ENCODE data around the gene PRKCQ.

The PRKCQ gene

DNA sequence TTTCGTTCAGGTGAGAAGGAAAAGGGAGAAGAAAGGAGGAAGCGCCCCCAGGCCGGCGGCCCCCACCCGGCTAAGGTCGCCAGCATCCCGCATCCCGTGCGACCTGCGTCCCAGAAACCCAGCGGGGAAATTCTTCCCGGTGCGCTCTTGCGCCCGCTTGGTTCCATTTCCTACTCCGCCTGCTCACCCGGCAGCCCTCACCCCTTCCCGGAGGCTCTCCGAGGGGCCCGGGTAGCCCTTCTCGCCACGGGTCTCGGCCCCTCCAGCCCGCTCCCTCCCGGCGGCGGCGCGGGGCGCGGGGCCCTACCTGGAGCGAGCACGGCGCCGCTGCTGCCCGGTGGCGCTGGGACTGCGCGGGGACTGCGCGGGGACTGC is at the start of gene PRKCQ:
PRKCQ (minus strand) TSS at position 373 of the 375 bp plus-strand sequence. CDS start 65,141 bp downstream, outside the sequence.
- TF ChIP-seq Cebpa-rat (IDR thresholded peaks at IDR 0.05), result no peak

GRCh38 chr10:6625428-6625827 is 45.4 kb upstream of the PRKCQ start:
- Histone ChIP-seq H3K9me3 (replicated peaks in 1 of 11) (no peaks in the 10 kb centered on the region), H3K4me3 (no peak overlapping the region), H3K36me3 (no peaks in the 10 kb centered on the region), H4K20me1 (no peaks in the 10 kb centered on the region), H3K9ac (no peak overlapping the region), H3K27me3 (no peaks in the 10 kb centered on the region), H3K4me1 (peaks cover 0 to 9% (median 7%) of the 10 kb centered on the region in 10 experiments; a peak in 8 of 20 replicates), H3K4me2 (no peak overlapping the region), H3K27ac (no peak overlapping the region)
- no peak for TF ChIP-seq Cebpa-rat (IDR thresholded peaks at IDR 0.05)

More for the DNA sequence above, at the start of gene PRKCQ:
- peaks cover 11 to 67% (median 59%) of the 10 kb centered on the region in 10 experiments; a peak in 19 of 20 replicates for H3K4me1 ChIP-seq
- peaks cover 0 to 19% (median 5%) of the 10 kb centered on the region in 11 experiments; a peak in 11 of 22 replicates for H3K27me3 ChIP-seq
- H3K9me3 ChIP-seq (replicated peaks in 1 of 11), result no peaks in the 10 kb centered on the region
- peak within 1 kb of the TSS; percentile 72 to 96 (median 91) for H3K4me2 ChIP-seq
- H3K4me3 ChIP-seq, result peak within 1 kb of the TSS; percentile 72 to 87 (median 78)
- peak within 1 kb of the TSS; percentile 85 to 96 (median 94) for H3K9ac ChIP-seq
- H3K36me3 ChIP-seq, result peaks cover 0 to 25% (median 17%) of the 10 kb centered on the region in 11 experiments; a peak in 16 of 22 replicates
- peaks cover 0 to under 1% (median 0%) of the 10 kb centered on the region in 11 experiments; a peak in 3 of 22 replicates for H4K20me1 ChIP-seq
- H3K27ac ChIP-seq, result peak within 1 kb of the TSS; percentile 33 to 96 (median 93); a peak in 21 of 22 replicates

DNA sequence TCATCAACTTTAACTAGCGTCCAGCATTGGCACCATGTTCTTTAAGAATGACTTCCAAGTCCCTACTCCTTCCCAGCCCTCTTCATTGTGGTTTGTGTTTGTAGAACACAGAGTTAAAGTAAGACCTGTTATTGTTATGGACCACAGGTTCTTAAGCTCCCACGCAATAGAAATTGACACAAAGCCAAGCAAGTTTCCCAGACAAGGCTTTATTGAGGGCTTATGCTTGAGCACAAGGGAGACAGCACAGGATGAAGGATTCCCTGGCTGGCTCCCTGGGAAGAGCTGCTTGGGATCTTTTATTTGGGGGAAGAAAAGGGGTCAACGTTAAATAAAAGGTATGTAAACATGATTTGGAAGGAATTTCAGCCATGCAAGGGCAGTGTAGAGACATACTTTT is 44.3 kb upstream of the PRKCQ start:
- no peak for TF ChIP-seq Cebpa-rat (IDR thresholded peaks at IDR 0.05)
- Histone ChIP-seq H3K4me1 (peaks cover 0 to 9% (median 7%) of the 10 kb centered on the region in 10 experiments; a peak in 8 of 20 replicates), H4K20me1 (no peaks in the 10 kb centered on the region), H3K9me3 (replicated peaks in 1 of 11) (no peaks in the 10 kb centered on the region), H3K36me3 (no peaks in the 10 kb centered on the region), H3K4me2 (no peak overlapping the region), H3K27ac (no peak overlapping the region), H3K4me3 (no peak overlapping the region), H3K9ac (no peak overlapping the region), H3K27me3 (no peaks in the 10 kb centered on the region)

DNA sequence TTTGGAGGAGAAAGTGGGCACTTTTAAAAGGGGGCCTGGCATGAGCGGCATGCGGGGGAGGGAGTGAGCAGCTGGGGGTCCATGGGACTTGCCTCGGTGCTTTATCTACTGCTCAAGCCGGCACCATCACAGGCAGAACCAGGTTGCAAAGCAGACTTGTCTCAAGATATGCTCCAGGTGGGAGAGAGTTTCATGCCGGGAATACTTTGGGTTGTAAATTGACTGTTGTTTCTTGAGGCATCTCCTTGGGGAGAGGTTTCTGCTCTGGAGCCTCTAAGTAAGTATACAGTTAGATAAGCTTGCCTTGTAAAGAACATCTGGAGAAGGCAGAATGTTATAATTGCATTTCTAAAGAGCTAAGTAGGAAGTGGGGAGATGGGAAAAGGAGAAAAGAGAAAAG is 42.8 kb upstream of the PRKCQ start:
- H3K9me3 ChIP-seq (replicated peaks in 1 of 11), result 0 out of 22 replicates have a peak, but pooled peaks cover 0 to 3% (median 0%) of the 10 kb centered on the region in 11 experiments

GRCh38 chr10:6621536-6621935 is 41.5 kb upstream of the PRKCQ start:
- no peak overlapping the region for H3K4me3 ChIP-seq
- no peaks in the 10 kb centered on the region for H3K27me3 ChIP-seq
- H3K4me2 ChIP-seq, result peak overlapping the region in 5 of 11 experiments; percentile 0 to 31 (median 8); a peak in 3 of 22 replicates
- peaks cover 0 to 9% (median 7%) of the 10 kb centered on the region in 10 experiments; a peak in 8 of 20 replicates for H3K4me1 ChIP-seq
- no peaks in the 10 kb centered on the region for H3K36me3 ChIP-seq
- H3K27ac ChIP-seq, result no peak overlapping the region
- 0 out of 22 replicates have a peak, but pooled peaks cover 0 to 3% (median 0%) of the 10 kb centered on the region in 11 experiments for H3K9me3 ChIP-seq (replicated peaks in 1 of 11)
- H4K20me1 ChIP-seq, result no peaks in the 10 kb centered on the region
- no peak overlapping the region for H3K9ac ChIP-seq
- no peak for TF ChIP-seq Cebpa-rat (IDR thresholded peaks at IDR 0.05)

More for the DNA sequence above, 42.8 kb upstream of the PRKCQ start:
- Histone ChIP-seq H3K9ac (no peak overlapping the region), H3K4me2 (no peak overlapping the region), H3K4me1 (peaks cover 0 to 9% (median 7%) of the 10 kb centered on the region in 10 experiments; a peak in 8 of 20 replicates), H3K27ac (no peak overlapping the region), H4K20me1 (no peaks in the 10 kb centered on the region), H3K36me3 (no peaks in the 10 kb centered on the region), H3K27me3 (no peaks in the 10 kb centered on the region), H3K4me3 (no peak overlapping the region)
- no peak for TF ChIP-seq Cebpa-rat (IDR thresholded peaks at IDR 0.05)

GRCh38 chr10:6619660-6620059 is 39.6 kb upstream of the PRKCQ start:
- no peak for TF ChIP-seq Cebpa-rat (IDR thresholded peaks at IDR 0.05)
- Histone ChIP-seq H3K4me1 (peaks cover 0 to 9% (median 7%) of the 10 kb centered on the region in 10 experiments; a peak in 8 of 20 replicates), H3K4me2 (no peak overlapping the region), H3K36me3 (no peaks in the 10 kb centered on the region), H3K27ac (no peak overlapping the region), H3K9me3 (replicated peaks in 1 of 11) (0 out of 22 replicates have a peak, but pooled peaks cover 0 to 4% (median 0%) of the 10 kb centered on the region in 11 experiments), H4K20me1 (no peaks in the 10 kb centered on the region), H3K9ac (no peak overlapping the region), H3K4me3 (no peak overlapping the region), H3K27me3 (no peaks in the 10 kb centered on the region)

- no peaks in the 10 kb centered on the region for H4K20me1 ChIP-seq
- no peak for TF ChIP-seq Cebpa-rat (IDR thresholded peaks at IDR 0.05)
- H3K4me2 ChIP-seq, result no peak overlapping the region
- no peaks in the 10 kb centered on the region for H3K27me3 ChIP-seq
- H3K27ac ChIP-seq, result no peak overlapping the region
- peaks cover 0 to 9% (median 7%) of the 10 kb centered on the region in 10 experiments; a peak in 8 of 20 replicates for H3K4me1 ChIP-seq
- H3K9me3 ChIP-seq (replicated peaks in 1 of 11), result peaks cover 8 to 14% (median 10%) of the 10 kb centered on the region in 11 experiments
- no peak overlapping the region for H3K4me3 ChIP-seq
- H3K9ac ChIP-seq, result no peak overlapping the region
- no peaks in the 10 kb centered on the region for H3K36me3 ChIP-seq
These were observed 38.3 kb upstream of the PRKCQ start for GRCh38 chr10:6618340-6618739.

DNA sequence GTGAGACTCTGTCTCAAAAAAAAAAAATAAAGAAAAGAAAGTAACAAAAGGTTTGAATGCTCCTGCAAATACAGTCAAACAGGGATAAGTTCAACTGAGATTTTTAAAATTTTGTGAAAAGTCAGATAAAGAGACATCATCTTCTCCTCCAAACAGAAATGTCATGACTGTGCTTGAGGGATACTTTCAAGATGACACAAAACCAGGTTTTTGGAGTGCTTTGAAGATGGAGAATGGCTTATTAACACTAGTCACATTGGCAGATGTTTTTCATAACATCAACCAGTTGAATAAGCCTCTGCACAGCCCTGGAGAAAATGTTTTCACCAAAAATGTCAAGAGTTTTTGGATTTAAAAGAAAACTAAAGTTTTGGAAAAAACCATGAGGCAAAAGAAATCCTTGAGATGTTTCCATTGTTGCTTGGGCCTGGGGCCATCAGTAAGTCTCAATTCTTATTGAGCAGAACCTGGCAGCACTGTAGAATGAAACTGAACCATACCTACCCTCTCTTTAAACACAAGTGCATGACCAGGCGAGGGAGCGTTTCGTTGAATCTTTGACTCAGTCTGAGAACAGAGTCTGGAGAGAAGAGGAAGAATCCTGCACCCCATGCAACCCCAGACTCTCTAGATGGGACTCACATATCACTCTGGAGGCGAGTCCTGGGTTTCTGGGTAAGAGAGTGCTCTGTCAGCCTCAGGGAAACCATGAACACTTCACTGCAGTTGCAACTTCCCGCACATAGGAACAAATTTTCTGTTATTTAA is 37.4 kb upstream of the PRKCQ start:
- H3K9ac ChIP-seq, result no peak overlapping the region
- H3K27ac ChIP-seq, result no peak overlapping the region
- H3K4me2 ChIP-seq, result no peak overlapping the region
- peaks cover 11 to 20% (median 16%) of the 10 kb centered on the region in 11 experiments for H3K9me3 ChIP-seq (replicated peaks in 1 of 11)
- peaks cover 0 to 11% (median 8%) of the 10 kb centered on the region in 10 experiments; a peak in 14 of 20 replicates for H3K4me1 ChIP-seq
- no peak overlapping the region for H3K4me3 ChIP-seq
- no peak for TF ChIP-seq Cebpa-rat (IDR thresholded peaks at IDR 0.05)
- no peaks in the 10 kb centered on the region for H4K20me1 ChIP-seq
- H3K36me3 ChIP-seq, result no peaks in the 10 kb centered on the region
- H3K27me3 ChIP-seq, result no peaks in the 10 kb centered on the region

- H4K20me1 ChIP-seq, result no peaks in the 10 kb centered on the region
- H3K9me3 ChIP-seq (replicated peaks in 1 of 11), result peaks cover 11 to 20% (median 16%) of the 10 kb centered on the region in 11 experiments
- no peaks in the 10 kb centered on the region for H3K36me3 ChIP-seq
- H3K4me3 ChIP-seq, result no peak overlapping the region
- no peaks in the 10 kb centered on the region for H3K27me3 ChIP-seq
- TF ChIP-seq Cebpa-rat (IDR thresholded peaks at IDR 0.05), result no peak
- no peak overlapping the region for H3K9ac ChIP-seq
- H3K27ac ChIP-seq, result no peak overlapping the region
- no peak overlapping the region for H3K4me2 ChIP-seq
- peaks cover 2 to 17% (median 14%) of the 10 kb centered on the region in 10 experiments; a peak in 19 of 20 replicates for H3K4me1 ChIP-seq
These were observed 35.9 kb upstream of the PRKCQ start for GRCh38 chr10:6615971-6616370.

Data from BLaER1 treated with 17β-estradiol and CSF1 and Interleukin-3, amounts not matched to agents 10 nM and 100 nM (cell line).